HL-60 (cell line): Measurements from ENCODE around the gene SLCO2A1.

Experiments
- DNase-seq, 2 experiments: peaks; one replicate each; pipeline ENCODE4 v3.0.0-alpha.2; 2010 to 2020; ENCODE audit warnings: low read depth in 1 of 2, low spot score in 1 of 2
- H3K27ac ChIP-seq: fragments of 250-450 bp; sonication (Bioruptor Pico); replicated peaks from 2 replicates; pipeline ENCODE4 v1.5.1; 2020; ENCODE audit warnings: mild to moderate bottlenecking, moderate library complexity
- H3K27me3 ChIP-seq: fragments of 250-450 bp; sonication (Bioruptor Pico); 2 replicates; pipeline ENCODE4 v1.5.1; 2021; ENCODE audit warnings: mild to moderate bottlenecking, moderate library complexity; ENCODE audit not compliant: insufficient read depth, poor library complexity, severe bottlenecking
- H3K4me3 ChIP-seq: replicated peaks from 2 replicates; pipeline ENCODE4 v1.5.1; 2011; ENCODE audit warnings: mild to moderate bottlenecking, control low read depth, low read length; ENCODE audit not compliant: insufficient read depth
- GABPA ChIP-seq: IDR thresholded peaks from 2 replicates; pipeline ENCODE4 v1.6.1; 2012; ENCODE audit warnings: low read depth
- POLR2AphosphoS5 ChIP-seq: IDR thresholded peaks from 2 replicates; pipeline ENCODE4 v1.6.1; 2012; ENCODE audit warnings: low read depth
- SPI1 ChIP-seq: IDR thresholded peaks from 2 replicates; pipeline ENCODE4 v1.6.1; 2012; ENCODE audit warnings: low read depth, mild to moderate bottlenecking, borderline replicate concordance
- TF ChIP-seq, protein P1 (sequence below): IDR thresholded peaks from one replicate; pipeline ENCODE4 v1.5.1; 2011; ENCODE audit warnings: low read length, control low read depth, inconsistent platforms; ENCODE audit not compliant: insufficient read depth
- TF ChIP-seq, protein P2 (sequence below): IDR thresholded peaks from 2 replicates; pipeline ENCODE4 v1.6.1; 2012; ENCODE audit warnings: low read depth; ENCODE audit not compliant: insufficient replicate concordance

The SLCO2A1 gene

DNA sequence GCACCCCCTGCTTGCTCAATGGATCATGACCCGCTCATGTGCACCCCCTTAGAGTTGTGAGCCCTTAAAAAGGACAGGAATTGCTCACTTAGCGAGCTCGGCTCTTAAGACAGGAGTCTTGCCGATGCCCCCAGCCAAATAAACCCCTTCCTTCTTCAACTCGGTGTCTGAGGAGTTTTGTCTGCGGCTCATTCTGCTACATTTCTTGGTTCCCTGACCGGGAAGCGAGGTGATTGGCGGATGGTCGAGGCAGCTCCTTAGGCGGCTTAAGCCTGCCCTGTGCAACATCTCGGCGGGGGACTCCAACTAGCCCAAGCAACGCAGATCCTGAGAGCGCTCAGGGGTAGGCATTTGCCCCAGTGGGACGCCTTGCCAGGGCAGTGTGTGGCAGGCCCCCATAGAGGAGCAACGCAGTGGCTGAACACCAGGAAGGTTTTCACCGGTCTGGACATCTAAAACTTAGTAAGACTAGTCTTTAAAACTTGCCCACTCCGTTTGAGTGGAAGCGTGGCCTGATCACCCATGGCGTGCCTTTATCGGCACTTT is 9.5 kb downstream of the SLCO2A1 start:
- Histone ChIP-seq H3K4me3 (no peak overlapping the region), H3K27me3 (no peaks in the 10 kb centered on the region), H3K27ac (no peak overlapping the region)
- DNase-seq = no peak
- TF ChIP-seq POLR2AphosphoS5 = no peak
- TF ChIP-seq, protein P1, sequence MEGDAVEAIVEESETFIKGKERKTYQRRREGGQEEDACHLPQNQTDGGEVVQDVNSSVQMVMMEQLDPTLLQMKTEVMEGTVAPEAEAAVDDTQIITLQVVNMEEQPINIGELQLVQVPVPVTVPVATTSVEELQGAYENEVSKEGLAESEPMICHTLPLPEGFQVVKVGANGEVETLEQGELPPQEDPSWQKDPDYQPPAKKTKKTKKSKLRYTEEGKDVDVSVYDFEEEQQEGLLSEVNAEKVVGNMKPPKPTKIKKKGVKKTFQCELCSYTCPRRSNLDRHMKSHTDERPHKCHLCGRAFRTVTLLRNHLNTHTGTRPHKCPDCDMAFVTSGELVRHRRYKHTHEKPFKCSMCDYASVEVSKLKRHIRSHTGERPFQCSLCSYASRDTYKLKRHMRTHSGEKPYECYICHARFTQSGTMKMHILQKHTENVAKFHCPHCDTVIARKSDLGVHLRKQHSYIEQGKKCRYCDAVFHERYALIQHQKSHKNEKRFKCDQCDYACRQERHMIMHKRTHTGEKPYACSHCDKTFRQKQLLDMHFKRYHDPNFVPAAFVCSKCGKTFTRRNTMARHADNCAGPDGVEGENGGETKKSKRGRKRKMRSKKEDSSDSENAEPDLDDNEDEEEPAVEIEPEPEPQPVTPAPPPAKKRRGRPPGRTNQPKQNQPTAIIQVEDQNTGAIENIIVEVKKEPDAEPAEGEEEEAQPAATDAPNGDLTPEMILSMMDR = no peak
- TF ChIP-seq SPI1 = no peak
- no peak for TF ChIP-seq GABPA
- TF ChIP-seq, protein P2, sequence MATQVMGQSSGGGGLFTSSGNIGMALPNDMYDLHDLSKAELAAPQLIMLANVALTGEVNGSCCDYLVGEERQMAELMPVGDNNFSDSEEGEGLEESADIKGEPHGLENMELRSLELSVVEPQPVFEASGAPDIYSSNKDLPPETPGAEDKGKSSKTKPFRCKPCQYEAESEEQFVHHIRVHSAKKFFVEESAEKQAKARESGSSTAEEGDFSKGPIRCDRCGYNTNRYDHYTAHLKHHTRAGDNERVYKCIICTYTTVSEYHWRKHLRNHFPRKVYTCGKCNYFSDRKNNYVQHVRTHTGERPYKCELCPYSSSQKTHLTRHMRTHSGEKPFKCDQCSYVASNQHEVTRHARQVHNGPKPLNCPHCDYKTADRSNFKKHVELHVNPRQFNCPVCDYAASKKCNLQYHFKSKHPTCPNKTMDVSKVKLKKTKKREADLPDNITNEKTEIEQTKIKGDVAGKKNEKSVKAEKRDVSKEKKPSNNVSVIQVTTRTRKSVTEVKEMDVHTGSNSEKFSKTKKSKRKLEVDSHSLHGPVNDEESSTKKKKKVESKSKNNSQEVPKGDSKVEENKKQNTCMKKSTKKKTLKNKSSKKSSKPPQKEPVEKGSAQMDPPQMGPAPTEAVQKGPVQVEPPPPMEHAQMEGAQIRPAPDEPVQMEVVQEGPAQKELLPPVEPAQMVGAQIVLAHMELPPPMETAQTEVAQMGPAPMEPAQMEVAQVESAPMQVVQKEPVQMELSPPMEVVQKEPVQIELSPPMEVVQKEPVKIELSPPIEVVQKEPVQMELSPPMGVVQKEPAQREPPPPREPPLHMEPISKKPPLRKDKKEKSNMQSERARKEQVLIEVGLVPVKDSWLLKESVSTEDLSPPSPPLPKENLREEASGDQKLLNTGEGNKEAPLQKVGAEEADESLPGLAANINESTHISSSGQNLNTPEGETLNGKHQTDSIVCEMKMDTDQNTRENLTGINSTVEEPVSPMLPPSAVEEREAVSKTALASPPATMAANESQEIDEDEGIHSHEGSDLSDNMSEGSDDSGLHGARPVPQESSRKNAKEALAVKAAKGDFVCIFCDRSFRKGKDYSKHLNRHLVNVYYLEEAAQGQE = no peak

DNA sequence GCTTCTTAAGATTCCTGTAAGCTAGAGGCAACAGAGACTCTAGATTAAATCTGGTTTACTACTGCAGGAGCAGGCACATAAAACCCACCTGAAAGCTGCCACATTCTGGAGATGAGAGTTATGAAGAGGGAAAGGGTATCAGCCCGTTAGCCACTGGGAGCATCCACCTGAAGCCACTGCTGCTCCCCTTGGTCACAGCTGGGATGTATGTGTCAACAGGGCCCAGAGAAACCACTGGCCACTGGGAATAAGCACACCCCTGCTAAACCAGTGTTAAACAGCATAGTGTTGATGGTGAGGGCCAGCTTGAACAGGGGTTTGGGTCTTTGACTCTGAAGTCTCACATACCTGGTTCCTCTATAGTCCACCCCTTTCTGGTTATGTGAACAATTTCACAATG is 10.9 kb downstream of the SLCO2A1 start:
- Histone ChIP-seq H3K27me3 (no peaks in the 10 kb centered on the region), H3K4me3 (no peak overlapping the region), H3K27ac (no peak overlapping the region)
- TF ChIP-seq, protein P1 = no peak
- TF ChIP-seq, protein P2 = no peak
- TF ChIP-seq GABPA = no peak
- TF ChIP-seq SPI1 = no peak
- no peak for TF ChIP-seq POLR2AphosphoS5
- DNase-seq = no peak

DNA sequence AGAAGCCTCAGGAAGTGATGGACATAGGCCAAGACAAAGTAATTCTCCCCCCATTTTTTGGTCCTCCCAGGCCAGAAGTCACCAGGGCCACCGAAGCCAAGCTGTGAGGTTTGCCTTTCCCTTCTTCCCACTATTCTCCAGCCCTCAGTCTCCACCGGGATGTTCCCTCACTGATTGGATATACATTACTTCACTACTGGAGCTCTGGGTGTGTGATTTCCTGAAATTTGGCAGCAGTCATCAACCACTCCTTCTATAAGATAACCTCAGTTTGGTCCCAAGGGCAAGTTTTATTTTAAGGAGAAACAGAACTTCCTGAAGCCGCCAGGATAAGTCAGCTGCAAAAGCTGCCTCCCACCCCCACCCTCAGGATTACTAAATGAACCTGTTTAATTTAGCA is 11.3 kb downstream of the SLCO2A1 start:
- H3K4me3 ChIP-seq = no peak overlapping the region
- TF ChIP-seq, protein P1 = no peak
- TF ChIP-seq GABPA (no peak), SPI1 (no peak), POLR2AphosphoS5 (no peak)
- TF ChIP-seq, protein P2 = no peak
- no peak for DNase-seq
- no peak overlapping the region for H3K27ac ChIP-seq
- no peaks in the 10 kb centered on the region for H3K27me3 ChIP-seq
